Duodenal mucosa (tissue), 2 donors: ENCODE measurements around the gene BTBD16.

Experiments
- H3K27ac ChIP-seq: one replicate; pipeline ENCODE4 v1.7.0; 2013; ENCODE audit warnings: low read depth, low read length
- H3K27me3 ChIP-seq, 2 donors: one replicate each; pipeline ENCODE4 v1.7.0; 2013; ENCODE audit warnings: low read length in 2 of 2, control low read depth in 1 of 2; ENCODE audit not compliant: insufficient read depth in 2 of 2, control insufficient read depth in 1 of 2
- H3K36me3 ChIP-seq, 2 donors: one replicate each; pipeline ENCODE4 v1.7.0; 2013; ENCODE audit warnings: low read length in 2 of 2, control low read depth in 1 of 2; ENCODE audit not compliant: insufficient read depth in 2 of 2, control insufficient read depth in 1 of 2
- H3K4me1 ChIP-seq, 2 donors: one replicate each; pipeline ENCODE4 v1.7.0; 2013; ENCODE audit warnings: low read length in 2 of 2, control low read depth in 1 of 2; ENCODE audit not compliant: insufficient read depth in 2 of 2, control insufficient read depth in 1 of 2
- H3K4me3 ChIP-seq, 2 donors: one replicate each; pipeline ENCODE4 v1.7.0; 2013; ENCODE audit warnings: low read length in 2 of 2, low read depth in 1 of 2
- H3K9ac ChIP-seq, 2 donors: one replicate each; pipeline ENCODE4 v1.7.0; 2013; ENCODE audit warnings: low read length in 2 of 2, low read depth in 1 of 2
- H3K9me3 ChIP-seq, 2 donors: one replicate each; pipeline ENCODE4 v1.7.0; 2013; ENCODE audit warnings: low read length in 2 of 2, control low read depth in 1 of 2; ENCODE audit not compliant: control insufficient read depth in 1 of 2

BTBD16 gene

GRCh38 chr10:122271076-122271475, at the start of gene BTBD16:
Gene BTBD16 (plus strand): TSS chr10:122271296. CDS start chr10:122275082, 3,786 bp downstream.
- H3K4me3 ChIP-seq, result no peak within 1 kb of the TSS
- H3K9ac ChIP-seq, result no peak within 1 kb of the TSS
- H3K27me3 ChIP-seq, result no peaks in the 10 kb centered on the region
- peaks cover 0 to 8% of the 10 kb centered on the region in 2 donors for H3K4me1 ChIP-seq
- H3K36me3 ChIP-seq, result peaks cover 0 to 4% of the 10 kb centered on the region in 2 donors
- no peak within 1 kb of the TSS for H3K27ac ChIP-seq
- H3K9me3 ChIP-seq, result no peaks in the 10 kb centered on the region

DNA sequence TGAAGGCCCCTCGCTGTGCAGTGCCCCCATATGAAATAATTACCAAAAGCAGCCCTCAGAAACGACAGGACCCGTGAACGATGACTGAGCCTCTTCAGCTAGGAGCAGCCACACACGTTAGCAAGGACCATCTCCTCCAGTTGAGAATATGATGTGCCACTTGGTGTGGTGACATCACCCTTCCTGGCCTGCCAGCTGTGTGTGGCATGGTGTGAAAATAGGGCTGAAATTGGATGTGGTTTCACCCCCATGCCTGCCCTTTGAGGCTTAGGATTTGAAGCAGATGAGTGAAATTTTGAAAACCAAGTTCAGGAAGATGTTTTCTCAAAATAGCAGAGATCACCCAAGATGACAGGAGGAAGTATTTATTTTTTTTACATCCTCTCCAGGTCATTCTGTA, 49.1 kb upstream of the BTBD16 start:
- H3K9me3 ChIP-seq, result no peaks in the 10 kb centered on the region
- no peak overlapping the region for H3K4me3 ChIP-seq
- H3K9ac ChIP-seq, result no peak overlapping the region
- H3K36me3 ChIP-seq, result peaks cover 19 to 57% of the 10 kb centered on the region in 2 donors
- H3K27me3 ChIP-seq, result no peaks in the 10 kb centered on the region
- H3K4me1 ChIP-seq, result no peaks in the 10 kb centered on the region
- H3K27ac ChIP-seq, result no peak overlapping the region

GRCh38 chr10:122222638-122223037, 48.5 kb upstream of the BTBD16 start:
- Histone ChIP-seq H3K9ac (no peak overlapping the region), H3K9me3 (no peaks in the 10 kb centered on the region), H3K27ac (no peak overlapping the region), H3K27me3 (no peaks in the 10 kb centered on the region), H3K4me1 (no peaks in the 10 kb centered on the region), H3K36me3 (peaks cover 26 to 60% of the 10 kb centered on the region in 2 donors), H3K4me3 (no peak overlapping the region)

DNA sequence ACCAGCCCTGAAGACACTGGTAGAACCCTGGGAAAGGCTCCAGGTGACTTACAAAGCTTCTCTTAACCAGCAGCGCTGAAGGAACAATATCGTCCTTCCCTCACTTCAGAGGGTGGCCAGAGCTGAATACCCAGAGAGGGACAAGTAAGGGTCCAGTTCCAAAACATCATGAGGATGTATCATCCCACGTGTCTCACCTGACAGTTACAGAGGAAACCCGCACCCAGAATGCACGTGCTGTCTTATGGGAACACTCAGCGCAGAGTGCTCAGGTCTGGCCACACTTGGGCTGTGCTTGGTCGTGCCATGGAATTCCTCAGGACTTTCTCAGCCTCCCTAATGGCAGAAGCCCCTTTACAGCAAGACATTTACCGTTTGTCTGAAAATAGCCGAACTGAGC, 46.9 kb upstream of the BTBD16 start:
- Histone ChIP-seq H3K4me3 (no peak overlapping the region), H3K9ac (no peak overlapping the region), H3K4me1 (no peaks in the 10 kb centered on the region), H3K27ac (no peak overlapping the region), H3K9me3 (no peaks in the 10 kb centered on the region), H3K36me3 (peaks cover 25 to 61% of the 10 kb centered on the region in 2 donors), H3K27me3 (no peaks in the 10 kb centered on the region)

DNA sequence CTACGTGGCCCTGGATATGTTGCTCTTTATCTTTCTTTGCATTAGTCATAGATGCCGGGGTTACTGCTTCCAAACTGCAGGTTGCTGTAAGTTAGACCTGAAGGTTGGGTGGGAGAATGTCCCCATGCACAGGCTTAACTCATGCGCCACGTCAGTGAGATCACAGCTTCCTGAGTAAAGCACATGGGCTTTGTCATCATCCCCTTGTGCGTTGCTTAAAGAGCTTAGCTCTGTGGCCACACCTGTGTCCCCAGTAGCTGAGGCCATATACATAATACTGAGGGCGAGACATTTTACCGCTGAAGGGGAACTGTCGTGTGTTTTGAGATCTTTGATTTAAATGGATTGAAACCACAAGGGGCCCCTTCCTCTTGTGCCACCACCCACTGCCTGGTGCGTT, 45.8 kb upstream of the BTBD16 start:
- Histone ChIP-seq H3K27me3 (no peaks in the 10 kb centered on the region), H3K4me3 (no peak overlapping the region), H3K4me1 (no peaks in the 10 kb centered on the region), H3K9me3 (no peaks in the 10 kb centered on the region), H3K9ac (no peak overlapping the region), H3K27ac (no peak overlapping the region), H3K36me3 (peaks cover 27 to 65% of the 10 kb centered on the region in 2 donors)

DNA sequence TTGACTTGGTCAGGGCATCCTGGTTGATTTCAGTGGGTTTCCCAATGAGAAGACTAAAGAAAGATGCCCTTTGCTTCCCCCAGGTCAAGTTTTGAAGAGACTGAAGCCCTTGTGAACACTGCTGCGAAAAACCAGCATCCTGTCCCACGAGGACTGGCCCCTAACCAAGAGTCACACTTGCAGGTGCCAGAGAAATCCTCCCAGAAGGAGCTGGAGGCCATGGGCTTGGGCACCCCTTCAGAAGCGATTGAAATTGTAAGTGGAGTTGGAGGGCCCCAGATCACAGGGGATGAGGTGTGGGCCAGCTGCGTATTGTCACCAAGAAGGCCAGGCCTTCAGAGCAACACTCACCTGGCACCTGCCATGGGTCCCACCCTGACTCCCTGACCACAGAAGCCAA, 43.3 kb upstream of the BTBD16 start:
- Histone ChIP-seq H3K27ac (no peak overlapping the region), H3K4me1 (no peaks in the 10 kb centered on the region), H3K9ac (no peak overlapping the region), H3K36me3 (peaks cover 39 to 67% of the 10 kb centered on the region in 2 donors), H3K4me3 (no peak overlapping the region), H3K27me3 (no peaks in the 10 kb centered on the region), H3K9me3 (no peaks in the 10 kb centered on the region)

GRCh38 chr10:122229666-122230065, 41.4 kb upstream of the BTBD16 start:
- Histone ChIP-seq H3K36me3 (peaks cover 39 to 76% of the 10 kb centered on the region in 2 donors), H3K27me3 (no peaks in the 10 kb centered on the region)

GRCh38 chr10:122230222-122230621, 40.9 kb upstream of the BTBD16 start:
- H3K4me1 ChIP-seq, result no peaks in the 10 kb centered on the region
- H3K9me3 ChIP-seq, result no peaks in the 10 kb centered on the region
- no peak overlapping the region for H3K9ac ChIP-seq
- H3K36me3 ChIP-seq, result peaks cover 39 to 70% of the 10 kb centered on the region in 2 donors
- H3K27ac ChIP-seq, result no peak overlapping the region
- no peaks in the 10 kb centered on the region for H3K27me3 ChIP-seq
- no peak overlapping the region for H3K4me3 ChIP-seq

More at GRCh38 chr10:122229666-122230065, 41.4 kb upstream of the BTBD16 start:
- no peak overlapping the region for H3K27ac ChIP-seq
- H3K4me1 ChIP-seq, result no peaks in the 10 kb centered on the region
- no peaks in the 10 kb centered on the region for H3K9me3 ChIP-seq
- H3K4me3 ChIP-seq, result no peak overlapping the region
- no peak overlapping the region for H3K9ac ChIP-seq

DNA sequence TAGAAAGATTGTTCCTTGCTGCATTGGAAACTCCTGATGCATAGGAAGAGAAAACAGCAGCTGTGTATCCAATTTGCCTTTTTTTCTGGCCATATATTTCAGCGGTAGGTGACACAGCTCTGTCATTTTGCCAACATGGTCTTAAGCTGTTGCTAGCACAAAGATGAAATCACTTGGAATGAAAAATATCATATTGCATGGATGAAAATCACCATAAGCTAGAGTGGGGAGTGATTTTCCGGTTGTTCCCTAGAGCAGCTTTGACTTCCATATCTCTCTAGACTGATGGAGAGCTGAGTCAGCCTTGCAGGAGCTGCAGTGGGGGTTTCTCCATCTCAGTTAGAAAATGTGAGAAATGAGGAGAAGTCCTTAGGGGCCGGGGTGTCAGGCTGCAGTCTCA, 38.3 kb upstream of the BTBD16 start:
- no peak overlapping the region for H3K4me3 ChIP-seq
- no peak overlapping the region for H3K9ac ChIP-seq
- no peak overlapping the region for H3K27ac ChIP-seq
- peaks cover 6 to 11% of the 10 kb centered on the region in 2 donors for H3K4me1 ChIP-seq
- no peaks in the 10 kb centered on the region for H3K9me3 ChIP-seq
- no peaks in the 10 kb centered on the region for H3K27me3 ChIP-seq
- peaks cover 24 to 53% of the 10 kb centered on the region in 2 donors for H3K36me3 ChIP-seq

DNA sequence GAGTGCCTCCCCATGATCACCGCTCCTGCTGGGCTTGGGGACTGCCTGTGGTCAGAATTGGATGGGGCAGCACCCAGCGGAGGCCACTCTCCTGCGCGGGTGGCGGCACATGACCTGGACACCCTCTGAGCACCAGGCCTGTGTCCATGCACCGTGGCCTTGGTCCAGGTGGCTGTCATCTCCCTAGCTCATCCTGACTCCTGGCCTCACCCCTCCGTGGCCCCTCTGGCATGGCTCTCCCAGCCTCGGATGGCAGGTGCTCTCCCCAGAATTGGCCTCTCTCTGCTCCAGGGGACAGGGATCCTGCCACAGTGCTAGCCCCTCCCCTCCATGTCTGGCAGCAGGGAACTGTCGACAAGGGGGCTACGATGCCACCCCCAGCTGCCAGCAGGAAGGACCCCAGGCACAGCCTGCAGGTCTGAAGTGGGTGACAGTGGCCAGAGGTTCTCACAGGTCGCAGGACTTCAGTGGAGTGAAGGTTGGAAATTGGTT, 37.2 kb upstream of the BTBD16 start:
- H3K27me3 ChIP-seq, result no peaks in the 10 kb centered on the region
- H3K9ac ChIP-seq, result no peak overlapping the region
- H3K4me1 ChIP-seq, result peaks cover 9 to 15% of the 10 kb centered on the region in 2 donors
- H3K36me3 ChIP-seq, result peaks cover 24 to 43% of the 10 kb centered on the region in 2 donors
- H3K4me3 ChIP-seq, result no peak overlapping the region
- H3K27ac ChIP-seq, result no peak overlapping the region
- H3K9me3 ChIP-seq, result no peaks in the 10 kb centered on the region

DNA sequence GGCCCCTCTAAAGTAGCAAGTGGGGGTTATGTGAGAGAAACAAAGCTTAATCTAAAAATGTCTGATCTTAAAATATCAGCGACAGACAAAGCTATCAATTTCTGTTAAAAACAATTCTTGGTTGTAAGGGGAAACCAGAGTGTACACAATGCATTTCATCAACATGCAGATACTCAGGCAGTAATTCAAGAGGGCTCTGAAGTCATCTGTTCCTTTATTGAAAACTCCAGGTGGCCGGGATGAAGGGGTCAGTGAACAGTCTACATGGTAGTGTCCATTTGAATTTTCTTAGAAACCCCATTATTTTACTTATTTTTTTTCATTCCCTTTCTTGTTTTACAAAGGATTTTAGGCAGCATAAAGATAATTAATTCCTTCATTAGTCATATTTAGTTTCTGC, 36.7 kb upstream of the BTBD16 start:
- H3K27ac ChIP-seq, result no peak overlapping the region
- H3K4me1 ChIP-seq, result peaks cover 9 to 15% of the 10 kb centered on the region in 2 donors
- no peaks in the 10 kb centered on the region for H3K27me3 ChIP-seq
- no peak overlapping the region for H3K9ac ChIP-seq
- H3K9me3 ChIP-seq, result no peaks in the 10 kb centered on the region
- no peak overlapping the region for H3K4me3 ChIP-seq
- H3K36me3 ChIP-seq, result peaks cover 24 to 41% of the 10 kb centered on the region in 2 donors
